NCI-H1048 (cell line): ENCODE measurements around the gene PDE4DIP.
"Not testable (repeated sequence)": the region's sequence is repeated elsewhere in the genome, so short reads cannot be mapped to it uniquely, and the experiment has no call there.

Source experiments
- DNase-seq: peaks from one replicate; lab custom pipeline; 2025; lab: John Stamatoyannopoulos, UW

PDE4DIP gene

DNA sequence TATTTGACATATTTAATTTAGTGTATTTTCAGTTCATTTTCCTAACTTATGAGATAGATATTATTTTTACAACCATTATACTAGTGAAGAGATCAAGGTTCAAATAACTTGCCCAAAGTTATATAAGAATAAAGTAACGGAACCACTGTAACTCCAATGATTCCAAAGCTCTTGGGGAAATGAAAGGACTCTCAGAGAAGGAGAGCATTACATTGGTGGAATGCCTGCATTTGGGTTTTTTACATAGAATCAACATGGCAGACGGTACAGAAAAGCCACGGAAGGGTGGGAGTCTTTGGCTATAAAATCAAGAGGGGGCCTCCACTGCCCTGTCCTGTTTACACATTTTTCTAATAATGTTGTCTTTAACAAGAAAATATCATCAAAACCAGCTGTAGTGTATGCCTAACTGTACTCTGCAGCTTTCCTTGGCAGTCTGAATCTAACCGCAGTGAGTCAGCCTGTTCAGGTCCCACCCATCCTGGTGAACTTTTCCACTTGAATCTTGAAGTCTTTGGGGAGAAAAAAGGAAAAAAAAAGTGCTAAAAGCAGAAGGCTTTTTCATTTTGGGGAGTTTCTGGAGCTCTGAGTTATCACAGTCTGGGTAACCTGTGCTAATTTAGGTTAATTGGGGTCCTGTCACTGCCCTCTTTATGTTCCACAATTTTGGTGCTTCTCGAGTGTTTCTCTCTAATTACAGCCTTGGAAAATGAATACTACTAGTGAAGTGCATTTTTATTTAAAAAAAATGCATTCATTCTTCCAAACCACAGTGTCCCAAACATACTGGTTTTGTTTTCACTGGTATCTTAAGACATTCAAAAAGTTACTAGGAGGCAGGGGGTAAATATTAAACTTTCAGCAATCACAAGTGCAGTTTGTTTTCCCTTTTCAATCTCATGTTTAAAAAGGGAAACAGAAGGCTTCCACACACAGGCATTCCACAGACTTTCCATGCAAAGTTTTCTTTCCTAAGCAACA is 30.5 kb downstream of the PDE4DIP start:
- DNase-seq: not testable (repeated sequence)

DNA sequence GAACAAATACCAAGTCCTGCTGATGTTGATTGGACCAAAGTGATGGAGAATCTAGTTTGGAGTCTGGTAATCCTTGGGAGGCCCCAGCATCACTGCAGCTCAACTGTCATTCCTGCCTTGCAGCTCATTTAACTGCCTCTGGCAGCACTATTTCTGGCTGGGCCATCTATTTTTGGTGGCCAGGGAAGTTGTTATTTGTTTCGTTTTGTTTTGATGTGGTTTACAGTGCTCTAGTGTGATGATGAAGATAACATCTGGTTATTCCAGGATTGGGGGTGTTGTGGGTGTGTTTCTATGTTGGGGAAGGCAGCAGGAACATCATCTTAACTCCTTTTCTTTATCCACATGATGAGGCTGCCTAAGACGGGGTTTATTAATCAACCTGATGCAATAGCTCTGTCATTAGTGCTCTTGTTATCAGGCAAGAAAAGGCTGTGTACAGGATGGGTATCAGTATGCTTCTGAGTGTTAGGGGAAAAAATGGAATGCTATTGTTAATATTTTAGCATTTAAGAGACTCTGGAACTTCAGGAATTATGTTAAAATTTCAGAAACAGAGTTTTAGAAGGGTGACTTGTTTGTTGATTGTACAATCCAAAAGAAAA is 35.7 kb downstream of the PDE4DIP start:
- not testable (repeated sequence) for DNase-seq

- DNase-seq: not testable (repeated sequence)
Observed at GRCh38 chr1:148881261-148881660, 37.0 kb downstream of the PDE4DIP start.

- not testable (repeated sequence) for DNase-seq
Observed at GRCh38 chr1:148885219-148885618, 41.0 kb downstream of the PDE4DIP start.

GRCh38 chr1:148886293-148886692 is 42.1 kb downstream of the PDE4DIP start:
- DNase-seq: not testable (repeated sequence)

GRCh38 chr1:148888597-148888996 is 44.4 kb downstream of the PDE4DIP start:
- not testable (repeated sequence) for DNase-seq

DNA sequence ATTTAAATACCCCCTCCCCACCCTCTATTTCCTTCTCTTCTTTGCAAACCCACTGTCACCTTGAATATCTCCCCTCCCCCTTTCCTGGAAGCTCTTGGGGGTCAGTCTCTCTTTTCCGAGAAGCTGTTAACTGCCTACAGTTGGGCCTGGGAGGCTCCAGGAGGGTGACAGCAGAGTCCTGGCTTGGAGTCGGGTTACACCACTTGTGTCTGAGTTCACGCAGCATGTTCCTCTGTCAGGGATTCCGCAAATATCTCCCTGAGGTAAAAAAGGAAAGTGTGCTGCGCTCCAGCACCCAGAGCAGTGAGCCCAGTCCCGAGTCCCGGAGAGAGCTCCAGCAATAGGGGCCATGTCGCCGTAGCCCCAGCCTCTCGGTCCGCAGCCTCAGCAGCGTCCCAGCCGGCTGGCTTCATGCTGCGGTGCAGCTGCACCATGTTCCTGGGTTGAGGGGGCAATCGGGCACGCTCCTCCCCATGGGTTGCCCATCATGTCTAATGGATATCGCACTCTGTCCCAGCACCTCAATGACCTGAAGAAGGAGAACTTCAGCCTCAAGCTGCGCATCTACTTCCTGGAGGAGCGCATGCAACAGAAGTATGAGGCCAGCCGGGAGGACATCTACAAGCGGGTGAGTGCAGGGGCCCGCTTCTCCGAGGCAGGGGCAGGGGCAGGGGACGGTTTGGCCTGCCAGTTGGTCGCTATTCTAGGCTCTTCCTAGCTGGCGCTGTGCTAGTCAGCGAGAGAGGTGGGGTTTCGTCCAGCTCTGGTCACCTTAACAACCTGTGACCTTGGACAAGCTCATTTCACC is 45.2 kb downstream of the PDE4DIP start:
- not testable (repeated sequence) for DNase-seq

GRCh38 chr1:148890075-148890568 is 45.9 kb downstream of the PDE4DIP start:
- not testable (repeated sequence) for DNase-seq

- not testable (repeated sequence) for DNase-seq
Observed at GRCh38 chr1:148894360-148895352, 50.4 kb downstream of the PDE4DIP start.

DNA sequence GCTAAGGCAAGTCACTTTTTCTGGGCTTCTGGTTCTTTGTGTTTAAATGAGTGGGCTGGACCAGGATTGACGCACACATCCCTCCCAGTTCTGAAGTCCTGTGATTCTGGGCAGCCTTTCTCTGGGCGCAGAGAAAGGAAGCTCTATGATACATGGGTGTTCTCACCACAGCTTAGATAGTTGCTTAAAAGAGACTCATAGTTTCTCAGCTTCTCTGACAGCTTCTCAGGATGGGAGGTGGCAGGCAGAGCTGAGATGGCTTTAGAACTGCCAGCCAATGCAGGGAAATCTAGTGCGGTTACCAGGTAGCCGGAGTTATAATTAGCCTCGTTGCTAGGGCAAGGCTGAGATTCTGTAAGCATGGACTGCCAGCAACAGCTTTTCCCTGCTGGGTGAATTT is 55.8 kb downstream of the PDE4DIP start:
- DNase-seq: not testable (repeated sequence)

- not testable (repeated sequence) for DNase-seq
Observed at GRCh38 chr1:148900691-148901090, 56.5 kb downstream of the PDE4DIP start.

GRCh38 chr1:148901150-148901952 is 57.1 kb downstream of the PDE4DIP start:
- not testable (repeated sequence) for DNase-seq

- not testable (repeated sequence) for DNase-seq
Observed at GRCh38 chr1:148901953-148902341, 57.7 kb downstream of the PDE4DIP start.

DNA sequence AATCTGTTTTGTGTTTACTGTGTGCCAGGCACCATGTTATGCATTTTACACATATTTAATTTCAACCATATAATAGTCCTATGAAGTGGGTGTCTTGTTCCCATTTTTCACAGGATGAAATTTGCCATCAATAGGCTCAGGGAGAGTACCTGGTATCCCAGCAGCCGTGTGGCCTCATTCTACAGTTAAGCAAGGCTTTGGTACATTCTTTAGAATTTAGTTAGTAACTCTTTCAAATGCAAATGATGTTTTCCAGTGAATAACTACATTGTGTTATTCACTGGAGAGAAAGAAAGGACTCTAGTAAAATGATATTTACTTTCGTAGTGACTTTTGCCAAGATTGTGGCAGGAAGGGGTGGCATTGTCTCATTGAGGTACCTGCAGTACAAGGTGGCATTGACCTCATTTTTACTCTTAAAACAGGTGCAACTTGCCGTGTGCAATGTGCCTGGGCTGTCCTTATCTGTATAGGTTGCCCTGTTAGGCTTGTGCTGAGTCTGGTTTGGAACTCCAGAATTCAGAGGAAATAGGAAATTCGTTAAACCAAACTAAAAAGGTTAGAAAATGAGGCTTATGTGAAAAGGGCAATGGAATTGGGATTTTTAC is 65.1 kb downstream of the PDE4DIP start:
- DNase-seq: not testable (repeated sequence)

GRCh38 chr1:148911303-148911928 is 67.2 kb downstream of the PDE4DIP start:
- not testable (repeated sequence) for DNase-seq

- not testable (repeated sequence) for DNase-seq
Observed at GRCh38 chr1:148916222-148916621, 72.0 kb downstream of the PDE4DIP start.

- DNase-seq: not testable (repeated sequence)
Observed at GRCh38 chr1:148916695-148917348, 72.6 kb downstream of the PDE4DIP start.

DNA sequence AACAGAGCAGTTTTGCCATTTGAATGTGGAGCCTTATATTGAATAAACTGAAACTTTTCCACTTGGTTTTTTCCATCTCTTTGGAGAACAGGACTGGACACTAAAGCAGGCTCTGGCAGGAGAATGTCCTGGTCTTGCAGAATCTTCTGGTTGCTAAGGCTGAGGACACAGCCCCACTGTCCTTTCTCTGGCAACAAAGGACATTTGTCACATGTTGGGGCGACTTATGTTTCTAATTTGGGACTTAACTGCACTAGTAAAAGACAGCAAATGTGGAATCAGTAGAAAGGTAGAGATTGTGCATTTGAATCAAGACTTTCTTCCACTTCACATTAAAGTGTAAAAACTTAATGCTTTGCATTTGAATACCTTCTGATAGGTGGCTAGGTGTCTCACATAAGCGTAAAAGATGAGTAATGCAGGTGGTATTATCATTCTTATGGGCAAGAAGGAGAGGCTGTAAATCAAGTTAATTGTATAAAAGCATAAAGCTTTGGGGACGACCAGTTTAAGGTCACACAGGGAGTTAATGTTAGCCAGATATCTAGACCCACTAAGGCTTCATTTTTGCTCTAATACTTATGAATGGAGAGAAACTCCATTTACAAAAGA is 74.7 kb downstream of the PDE4DIP start:
- not testable (repeated sequence) for DNase-seq
